MCF 10A (cell line): Measurements from ENCODE around the gene MON1A. TPM values are rescaled to one million over a fixed set of nuclear protein-coding genes. Genes with fewer than 3 reads are reported as not detected.

Experiments
- BruUV-seq: library from RNA; stranded (reverse); fragments of 400-500 nt; replicated peaks from 2 replicates; lab custom pipeline; 2021; lab: Mats Ljungman, UMichigan
- CTCF ChIA-PET: fragments of 300-600 bp; sonication (Branson Sonifier 250); formaldehyde crosslinking; extraction: SDS; loops from one replicate; lab custom pipeline; 2021; ENCODE audit warnings: antibody characterized with exemption, inconsistent platforms; lab: Yijun Ruan, JAX
- POLR2A ChIA-PET: fragments of 300-600, 350-650 bp; sonication (Branson Sonifier 250); formaldehyde crosslinking; extraction: SDS; loops from one replicate; lab custom pipeline; 2020; ENCODE audit warnings: antibody characterized with exemption, inconsistent platforms; lab: Yijun Ruan, JAX
- DNase-seq: peaks from one replicate; pipeline ENCODE4 v3.0.0-alpha.2; 2018; ENCODE audit not compliant: unreplicated experiment
- H3K27ac Mint-ChIP-seq: one replicate; pipeline ENCODE4 v1.8.0; 2022; ENCODE audit warnings: mild to moderate bottlenecking, low read depth, mixed read lengths; ENCODE audit not compliant: unreplicated experiment
- H3K27me3 Mint-ChIP-seq: one replicate; pipeline ENCODE4 v1.8.0; 2022; ENCODE audit warnings: mixed read lengths; ENCODE audit not compliant: insufficient read depth, unreplicated experiment
- H3K36me3 Mint-ChIP-seq: one replicate; pipeline ENCODE4 v1.8.0; 2022; ENCODE audit warnings: mild to moderate bottlenecking, moderate library complexity, mixed read lengths; ENCODE audit not compliant: insufficient read depth, unreplicated experiment
- H3K4me1 Mint-ChIP-seq: one replicate; pipeline ENCODE4 v1.8.0; 2022; ENCODE audit warnings: mixed read lengths; ENCODE audit not compliant: insufficient read depth, unreplicated experiment
- H3K4me3 Mint-ChIP-seq: one replicate; pipeline ENCODE4 v1.8.0; 2022; ENCODE audit warnings: mild to moderate bottlenecking, moderate library complexity, mixed read lengths; ENCODE audit not compliant: unreplicated experiment
- H3K9me3 Mint-ChIP-seq: one replicate; pipeline ENCODE4 v1.8.0; 2022; ENCODE audit warnings: mixed read lengths; ENCODE audit not compliant: unreplicated experiment
- intact Hi-C: fragments of 100-400 bp; cut with micrococcal nuclease; formaldehyde crosslinking; loops from 2 replicates; pipeline ENCODE4 v1.14.1; 2022
- total RNA-seq: library from RNA; stranded (reverse); gene quantifications from 2 replicates; pipeline ENCODE4 v1.2.3, GENCODE V29; 2022
- TF ChIP-seq, protein P1 (sequence below): fragments of 200-600 bp; IDR thresholded peaks from one replicate; pipeline ENCODE4 v1.8.0; 2022; ENCODE audit warnings: antibody characterized with exemption, mild to moderate bottlenecking; ENCODE audit not compliant: unreplicated experiment

MON1A gene
- total RNA-seq, 1 experiment from 2014 or later: 18.6 TPM

DNA sequence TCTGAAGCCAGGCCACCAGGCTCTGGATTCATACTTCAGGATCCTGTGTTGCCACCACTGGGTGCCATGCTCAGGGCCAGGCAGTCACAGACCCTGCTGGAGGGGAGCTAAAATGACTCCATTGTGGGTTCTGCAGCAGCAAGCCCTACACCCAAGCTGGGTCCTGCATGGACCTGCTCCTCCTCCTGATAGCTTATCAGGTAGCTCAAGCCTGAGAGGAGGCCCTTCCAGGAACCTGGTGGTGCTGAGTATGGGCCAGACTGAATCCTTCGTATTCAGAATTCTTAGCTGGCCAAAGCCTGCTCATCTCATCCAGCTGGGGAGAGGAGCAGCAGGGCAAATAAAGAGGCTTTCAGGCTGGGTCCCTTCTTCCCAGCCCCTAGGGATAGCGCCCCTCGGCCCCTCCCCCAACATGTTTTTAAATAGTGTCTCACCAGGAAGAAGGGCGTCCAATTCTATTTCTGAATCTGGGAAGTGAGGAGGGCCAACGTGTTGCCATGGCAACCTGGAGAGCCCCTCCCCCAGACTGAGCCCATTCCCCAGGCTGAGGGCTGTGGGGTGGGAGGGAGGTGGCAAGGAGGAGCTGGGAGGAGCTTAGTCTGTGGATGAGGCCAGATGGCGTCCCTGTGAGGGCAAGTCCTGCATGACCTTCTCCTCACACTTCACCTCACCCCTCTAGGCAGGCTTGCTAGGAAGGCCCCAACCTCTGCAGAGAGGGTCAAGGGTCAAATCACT, 48.9 kb downstream of the MON1A start:
- H3K27me3 Mint-ChIP-seq: no peaks in the 10 kb centered on the region
- peaks cover 9% of the 10 kb centered on the region for H3K36me3 Mint-ChIP-seq
- TF ChIP-seq, protein P1, sequence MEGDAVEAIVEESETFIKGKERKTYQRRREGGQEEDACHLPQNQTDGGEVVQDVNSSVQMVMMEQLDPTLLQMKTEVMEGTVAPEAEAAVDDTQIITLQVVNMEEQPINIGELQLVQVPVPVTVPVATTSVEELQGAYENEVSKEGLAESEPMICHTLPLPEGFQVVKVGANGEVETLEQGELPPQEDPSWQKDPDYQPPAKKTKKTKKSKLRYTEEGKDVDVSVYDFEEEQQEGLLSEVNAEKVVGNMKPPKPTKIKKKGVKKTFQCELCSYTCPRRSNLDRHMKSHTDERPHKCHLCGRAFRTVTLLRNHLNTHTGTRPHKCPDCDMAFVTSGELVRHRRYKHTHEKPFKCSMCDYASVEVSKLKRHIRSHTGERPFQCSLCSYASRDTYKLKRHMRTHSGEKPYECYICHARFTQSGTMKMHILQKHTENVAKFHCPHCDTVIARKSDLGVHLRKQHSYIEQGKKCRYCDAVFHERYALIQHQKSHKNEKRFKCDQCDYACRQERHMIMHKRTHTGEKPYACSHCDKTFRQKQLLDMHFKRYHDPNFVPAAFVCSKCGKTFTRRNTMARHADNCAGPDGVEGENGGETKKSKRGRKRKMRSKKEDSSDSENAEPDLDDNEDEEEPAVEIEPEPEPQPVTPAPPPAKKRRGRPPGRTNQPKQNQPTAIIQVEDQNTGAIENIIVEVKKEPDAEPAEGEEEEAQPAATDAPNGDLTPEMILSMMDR: no peak
- BruUV-seq: no TSS peak
- no peak overlapping the region for H3K4me3 Mint-ChIP-seq
- DNase-seq: no peak
- H3K4me1 Mint-ChIP-seq: no peaks in the 10 kb centered on the region
- no peak overlapping the region for H3K27ac Mint-ChIP-seq
- H3K9me3 Mint-ChIP-seq: no peaks in the 10 kb centered on the region
- ChIA-PET CTCF (interaction anchor here (0.8 to 1.7 kb wide), 3 partner anchors 9 to 41 kb away, joined by 3 to 6 read pairs (median 3); no protein-coding TSS in a partner anchor), POLR2A (interaction anchor here (0.5 to 2.2 kb wide), 8 partner anchors 9 to 401 kb away, joined by 3 to 6 read pairs (median 3); partner anchors contain the start of gene CAMKV)
- intact Hi-C loops: no loop called here

DNA sequence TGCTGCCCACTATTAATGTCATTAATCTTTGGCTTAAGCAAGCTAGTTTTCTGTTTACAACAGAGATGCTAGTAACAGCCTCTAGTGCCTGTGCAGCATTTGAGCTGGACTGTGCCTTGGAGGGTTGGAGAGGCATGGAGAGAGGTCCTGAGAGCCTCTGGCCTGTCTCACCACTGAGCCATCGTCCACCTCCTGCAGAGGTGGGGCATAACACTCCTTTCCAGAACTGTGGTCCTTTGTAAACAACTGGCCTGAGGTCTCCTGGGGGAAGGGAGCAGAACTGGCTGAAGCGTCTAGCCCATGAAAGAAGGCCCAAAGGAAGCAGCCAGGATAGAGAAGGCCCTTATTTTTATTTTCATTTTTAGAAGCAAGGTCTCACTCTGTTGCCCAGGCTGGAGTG, 49.9 kb downstream of the MON1A start:
- ChIA-PET CTCF (interaction anchor here (0.7 to 1.1 kb wide), 2 partner anchors 11 to 27 kb away, joined by 3 to 4 read pairs; no protein-coding TSS in a partner anchor), POLR2A (interaction anchor here (0.8 to 1.1 kb wide), 3 partner anchors 20 to 76 kb away, joined by 3 read pairs; no protein-coding TSS in a partner anchor)
- Mint-ChIP-seq H3K9me3 (no peaks in the 10 kb centered on the region), H3K4me3 (no peak overlapping the region), H3K27ac (no peak overlapping the region), H3K36me3 (peaks cover 12% of the 10 kb centered on the region), H3K4me1 (no peaks in the 10 kb centered on the region), H3K27me3 (no peaks in the 10 kb centered on the region)
- TF ChIP-seq, protein P1: no peak
- BruUV-seq: no TSS peak
- no peak for DNase-seq
- intact Hi-C loops: no loop called here

DNA sequence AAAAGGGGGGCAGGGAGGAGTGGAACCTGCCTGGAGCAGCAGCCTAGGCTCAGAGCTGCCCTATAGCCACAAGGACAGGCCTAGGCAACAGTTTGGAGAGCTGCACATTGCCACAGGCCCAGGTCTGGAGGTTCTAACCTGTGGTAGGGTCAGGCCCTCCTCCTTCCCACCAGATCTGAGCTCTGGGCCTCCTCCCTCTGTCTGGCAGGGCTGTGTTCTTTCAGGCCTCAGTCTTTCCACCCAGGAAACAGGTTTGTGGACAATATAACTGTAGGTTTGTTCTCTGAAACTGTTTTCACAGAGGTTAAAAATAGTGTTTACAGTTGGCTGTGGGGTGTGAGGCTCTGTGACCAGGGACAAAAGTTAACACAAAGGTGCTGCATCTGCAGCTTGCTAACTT, 50.9 kb downstream of the MON1A start:
- H3K4me3 Mint-ChIP-seq: no peak overlapping the region
- peaks cover 10% of the 10 kb centered on the region for H3K36me3 Mint-ChIP-seq
- ChIA-PET CTCF (no interaction called here), POLR2A (interaction anchor here (0.8 to 1.3 kb wide), 3 partner anchors 22 to 28 kb away, joined by 3 to 4 read pairs (median 3); no protein-coding TSS in a partner anchor)
- no TSS peak for BruUV-seq
- no peaks in the 10 kb centered on the region for H3K4me1 Mint-ChIP-seq
- H3K27me3 Mint-ChIP-seq: no peaks in the 10 kb centered on the region
- no peaks in the 10 kb centered on the region for H3K9me3 Mint-ChIP-seq
- H3K27ac Mint-ChIP-seq: no peak overlapping the region
- TF ChIP-seq, protein P1: no peak
- intact Hi-C loops: no loop called here
- DNase-seq: no peak

DNA sequence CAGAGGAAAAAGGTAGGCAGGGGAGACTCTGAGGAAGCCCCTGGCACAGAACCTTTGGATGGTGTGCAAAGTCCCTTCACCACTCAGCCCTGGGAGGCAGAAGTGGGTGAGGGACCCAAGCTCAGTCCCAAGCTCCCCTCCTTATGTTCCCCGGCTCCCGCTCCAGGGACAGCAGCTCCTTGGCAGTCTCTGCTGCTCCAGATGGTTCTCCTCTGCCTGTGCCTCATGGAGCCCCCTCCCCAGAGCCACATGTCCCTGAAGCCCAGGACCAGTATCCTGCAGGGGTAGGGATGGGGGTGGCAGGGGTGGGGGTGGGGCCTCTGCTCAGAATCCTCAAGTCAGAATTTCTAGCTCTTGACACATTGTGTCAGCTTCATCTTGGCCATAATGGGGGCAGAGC, 51.9 kb downstream of the MON1A start:
- TF ChIP-seq, protein P1: no peak
- CTCF ChIA-PET: no interaction called here
- no peak for DNase-seq
- intact Hi-C loops: no loop called here
- Mint-ChIP-seq H3K27me3 (no peaks in the 10 kb centered on the region), H3K4me1 (no peaks in the 10 kb centered on the region), H3K4me3 (no peak overlapping the region), H3K36me3 (peaks cover 10% of the 10 kb centered on the region), H3K27ac (no peak overlapping the region), H3K9me3 (no peaks in the 10 kb centered on the region)
- POLR2A ChIA-PET: interaction anchor here (1.1 to 1.3 kb wide), 2 partner anchors 23 to 24 kb away, joined by 3 to 4 read pairs; no protein-coding TSS in a partner anchor
- no TSS peak for BruUV-seq
